Heart left ventricle (tissue), 13 donors: ENCODE data around the gene SH3BP5.

Experiments used
- CTCF ChIP-seq, 12 donors: fragments of 200-600 bp; sonication (generic) in 4 of 12; IDR thresholded peaks; one replicate each; pipeline versions ENCODE4 v1.5.0 to v1.8.0; 2018 to 2022; ENCODE audit warnings: antibody characterized with exemption in 12 of 12, mild to moderate bottlenecking in 5 of 12
- POLR2A ChIP-seq, 2 donors: fragments of 450-650 bp; IDR thresholded peaks; one replicate each; pipeline ENCODE4 v1.6.1; 2017; ENCODE audit warnings: antibody characterized with exemption in 2 of 2, mild to moderate bottlenecking in 2 of 2, moderate library complexity in 2 of 2
- donor health status: ischemic (EF 13 %, LVEDD 7.1; RV severe dilation, severe dysfunction).
- donor health status: DM: no; HTN: yes; CAD: no.
- donor health status: DM: no; HTN: no; CAD: no.
- donor health status: ischemic (EF 25% LVEDD 6.9; RV normal size, moderate dysfunction).
- donor health status: ischemic (EF 25% LVEDD 5.7; RV mildly dilated, moderate dysfunction).
- donor health status: ischemic (EF 35%, LVEDD 5.7; RV mildly dilated, moderate dysfunction).
- donor health status: nonischemic (EF 11% LVEDD 7.7; RV severe dilation, severe dysfunction).
- donor health status: DM: yes; HTN: yes; CAD: no.
- donor health status: PGD.
- donor health status: ischemic (EF 29% LVEDD 5.4; RV normal size, mild dysfunction).
- donor health status: nonischemic (EF 23%, LVEDD 6.1; RV moderate dilation, normal function).

- TF ChIP-seq POLR2A (IDR thresholded peaks at IDR 0.05) (no peak), CTCF (IDR thresholded peaks at IDR 0.05) (no peak)
Observed at GRCh38 chr3:15327941-15328340, 4.4 kb downstream of the SH3BP5 start.
